ENCODE data around the gene NCOA7. TPM values are rescaled to one million over a fixed set of nuclear protein-coding genes. Genes with fewer than 3 reads are reported as not detected.

NCOA7 gene
- total and polyA plus RNA-seq, 3 donors from 2014 or later = 7.5 to 26.7 (median 18.9) TPM

GRCh38 chr6:125858427-125859320, 67.9 kb downstream of the NCOA7 start:
- Histone ChIP-seq H3K4me1 (no peaks in the 10 kb centered on the region), H3K9me3 (no peaks in the 10 kb centered on the region), H3K27me3 (no peaks in the 10 kb centered on the region), H3K36me3 (ENCODE audit: low read depth, missing control alignments) (no peaks in the 10 kb centered on the region), H3K27ac (no peak overlapping the region), H3K4me3 (no peak overlapping the region)
- WGBS, 2 donors = 53 to 66% methylated on average over 7 of the region's 7 CpGs
- intact Hi-C loops (cut with DNase I; ENCODE audit: low total_unique reads) = no loop called here
- TF ChIP-seq CTCF (IDR thresholded peaks at IDR 0.05) = peak in 2 of 3 experiments; percentile 51
- TF ChIP-seq POLR2A (IDR thresholded peaks at IDR 0.05) = no peak
- peak; percentile 76 for DNase-seq

GRCh38 chr6:125859727-125860126, 69.0 kb downstream of the NCOA7 start:
- Histone ChIP-seq H3K36me3 (ENCODE audit: low read depth, missing control alignments) (no peaks in the 10 kb centered on the region), H3K27ac (no peak overlapping the region), H3K4me3 (no peak overlapping the region), H3K27me3 (no peaks in the 10 kb centered on the region), H3K9me3 (no peaks in the 10 kb centered on the region), H3K4me1 (no peaks in the 10 kb centered on the region)
- DNase-seq = no peak
- TF ChIP-seq CTCF (IDR thresholded peaks at IDR 0.05) = no peak
- TF ChIP-seq POLR2A (IDR thresholded peaks at IDR 0.05) = no peak
- 91 to 92% methylated on average over 3 of the region's 3 CpGs for WGBS, 2 donors
- intact Hi-C loops (cut with DNase I; ENCODE audit: low total_unique reads) = no loop called here

- H3K27me3 ChIP-seq = no peaks in the 10 kb centered on the region
- H3K27ac ChIP-seq = no peak overlapping the region
- intact Hi-C loops (cut with DNase I; ENCODE audit: low total_unique reads) = no loop called here
- DNase-seq = no peak
- H3K4me3 ChIP-seq = no peak overlapping the region
- TF ChIP-seq POLR2A (IDR thresholded peaks at IDR 0.05) (no peak), CTCF (IDR thresholded peaks at IDR 0.05) (no peak)
- no peaks in the 10 kb centered on the region for H3K9me3 ChIP-seq
- no peaks in the 10 kb centered on the region for H3K36me3 ChIP-seq (ENCODE audit: low read depth, missing control alignments)
- H3K4me1 ChIP-seq = no peaks in the 10 kb centered on the region
Observed at GRCh38 chr6:125863023-125863422, 72.3 kb downstream of the NCOA7 start.

GRCh38 chr6:125865015-125865414, 74.3 kb downstream of the NCOA7 start:
- no peaks in the 10 kb centered on the region for H3K36me3 ChIP-seq (ENCODE audit: low read depth, missing control alignments)
- intact Hi-C loops (cut with DNase I; ENCODE audit: low total_unique reads) = no loop called here
- no peak overlapping the region for H3K4me3 ChIP-seq
- no peak for TF ChIP-seq CTCF (IDR thresholded peaks at IDR 0.05)
- no peak for TF ChIP-seq POLR2A (IDR thresholded peaks at IDR 0.05)
- no peak for DNase-seq
- no peaks in the 10 kb centered on the region for H3K4me1 ChIP-seq
- no peaks in the 10 kb centered on the region for H3K9me3 ChIP-seq
- 61 to 63% methylated on average over 3 to 4 of the region's 4 CpGs for WGBS, 2 donors
- H3K27ac ChIP-seq = no peak overlapping the region
- no peaks in the 10 kb centered on the region for H3K27me3 ChIP-seq

GRCh38 chr6:125866433-125866832, 75.7 kb downstream of the NCOA7 start:
- Histone ChIP-seq H3K27ac (no peak overlapping the region), H3K36me3 (ENCODE audit: low read depth, missing control alignments) (no peaks in the 10 kb centered on the region), H3K4me3 (no peak overlapping the region), H3K9me3 (no peaks in the 10 kb centered on the region), H3K27me3 (no peaks in the 10 kb centered on the region), H3K4me1 (no peaks in the 10 kb centered on the region)
- DNase-seq = no peak
- intact Hi-C loops (cut with DNase I; ENCODE audit: low total_unique reads) = no loop called here
- TF ChIP-seq POLR2A (IDR thresholded peaks at IDR 0.05) = no peak
- no peak for TF ChIP-seq CTCF (IDR thresholded peaks at IDR 0.05)

Data from testis (tissue), 3 donors.